Thyroid gland (tissue), 4 donors: ENCODE results near the gene SMCHD1. TPM values are rescaled to one million over a fixed set of nuclear protein-coding genes. Genes with fewer than 3 reads are reported as not detected.

Source experiments
- DNase-seq, 2 donors: peaks; one replicate each; pipeline ENCODE4 v3.0.0-alpha.2; 2019
- H3K27ac ChIP-seq, 3 donors: fragments of 200-600 bp; sonication (generic); 1 replicate in 2 of 3; 2 replicates in 1 of 3; pipeline ENCODE4 v1.5.1; 2016 to 2019; ENCODE audit warnings: mild to moderate bottlenecking in 1 of 3, moderate library complexity in 1 of 3
- H3K27me3 ChIP-seq: fragments of 200-600 bp; sonication (generic); one replicate; pipeline ENCODE4 v1.5.1; 2019
- H3K36me3 ChIP-seq, 2 donors: fragments of 200-600 bp; sonication (generic); one replicate each; pipeline ENCODE4 v1.5.1; 2016 to 2019
- H3K4me1 ChIP-seq, 2 donors: fragments of 200-600 bp; sonication (generic); one replicate each; pipeline ENCODE4 v1.5.1; 2017 to 2019
- H3K4me3 ChIP-seq, 3 donors: fragments of 200-600 bp; sonication (generic); replicated peaks in 1 of 3; 1 replicate in 2 of 3; 2 replicates in 1 of 3; pipeline ENCODE4 v1.5.1; 2016; ENCODE audit warnings: mild to moderate bottlenecking in 1 of 3
- H3K9me3 ChIP-seq: fragments of 200-600 bp; sonication (generic); one replicate; pipeline ENCODE4 v1.5.1; 2017
- POLR2A ChIP-seq, 2 donors: fragments of 450-650 bp; IDR thresholded peaks; one replicate each; pipeline ENCODE4 v1.6.1; 2017; ENCODE audit warnings: antibody characterized with exemption in 2 of 2, mild to moderate bottlenecking in 2 of 2, moderate library complexity in 1 of 2
- WGBS, 2 donors: methylation state at CpG; one replicate each; pipeline ENCODE4 v1.1.5; 2017; 5-methylcytosine and 5-hydroxymethylcytosine counted together
- intact Hi-C: fragments of 100-400 bp; cut with DNase I; formaldehyde crosslinking; loops from one replicate; pipeline ENCODE4 v1.15.1; 2023
- total RNA-seq, 4 donors: library from RNA; depleted of rRNA; stranded (reverse); fragments of >200 nt; gene quantifications; one replicate each; pipeline ENCODE4 v1.2.3, GENCODE V29; 2016
- TF ChIP-seq, protein P1 (sequence below), 6 experiments: fragments of 200-600 bp in 3 of 6; fragments of 450-650 bp in 3 of 6; sonication (generic) in 3 of 6; IDR thresholded peaks; one replicate each; pipeline ENCODE4 v1.5.1; 2016 to 2019; ENCODE audit warnings: antibody characterized with exemption in 6 of 6, mild to moderate bottlenecking in 2 of 6, inconsistent platforms in 1 of 6, moderate library complexity in 1 of 6

The SMCHD1 gene
- total RNA-seq, 4 donors from 2014 or later, result 70.7 to 125 (median 76.8) TPM

DNA sequence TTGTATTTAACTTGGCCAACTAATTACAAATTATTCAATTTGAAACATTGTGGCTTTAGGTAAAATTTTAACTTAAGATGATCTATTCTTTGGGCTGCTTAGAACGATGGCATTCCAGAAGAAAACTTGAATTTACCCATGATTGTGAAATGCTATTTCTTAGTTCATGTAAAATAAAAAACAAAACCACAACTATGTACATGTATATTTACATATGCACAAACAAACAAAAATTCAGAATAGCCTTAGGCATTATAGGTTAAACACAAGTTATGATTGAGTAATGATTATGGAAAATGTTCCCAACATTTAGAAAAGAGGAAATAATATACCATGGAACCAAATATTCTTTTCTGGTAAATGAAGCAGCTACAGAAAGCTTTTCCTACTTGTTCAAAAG is 3.5 kb upstream of the SMCHD1 start:
- no peak for TF ChIP-seq POLR2A (IDR thresholded peaks at IDR 0.05)
- TF ChIP-seq, protein P1, sequence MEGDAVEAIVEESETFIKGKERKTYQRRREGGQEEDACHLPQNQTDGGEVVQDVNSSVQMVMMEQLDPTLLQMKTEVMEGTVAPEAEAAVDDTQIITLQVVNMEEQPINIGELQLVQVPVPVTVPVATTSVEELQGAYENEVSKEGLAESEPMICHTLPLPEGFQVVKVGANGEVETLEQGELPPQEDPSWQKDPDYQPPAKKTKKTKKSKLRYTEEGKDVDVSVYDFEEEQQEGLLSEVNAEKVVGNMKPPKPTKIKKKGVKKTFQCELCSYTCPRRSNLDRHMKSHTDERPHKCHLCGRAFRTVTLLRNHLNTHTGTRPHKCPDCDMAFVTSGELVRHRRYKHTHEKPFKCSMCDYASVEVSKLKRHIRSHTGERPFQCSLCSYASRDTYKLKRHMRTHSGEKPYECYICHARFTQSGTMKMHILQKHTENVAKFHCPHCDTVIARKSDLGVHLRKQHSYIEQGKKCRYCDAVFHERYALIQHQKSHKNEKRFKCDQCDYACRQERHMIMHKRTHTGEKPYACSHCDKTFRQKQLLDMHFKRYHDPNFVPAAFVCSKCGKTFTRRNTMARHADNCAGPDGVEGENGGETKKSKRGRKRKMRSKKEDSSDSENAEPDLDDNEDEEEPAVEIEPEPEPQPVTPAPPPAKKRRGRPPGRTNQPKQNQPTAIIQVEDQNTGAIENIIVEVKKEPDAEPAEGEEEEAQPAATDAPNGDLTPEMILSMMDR (IDR thresholded peaks at IDR 0.05), result no peak

DNA sequence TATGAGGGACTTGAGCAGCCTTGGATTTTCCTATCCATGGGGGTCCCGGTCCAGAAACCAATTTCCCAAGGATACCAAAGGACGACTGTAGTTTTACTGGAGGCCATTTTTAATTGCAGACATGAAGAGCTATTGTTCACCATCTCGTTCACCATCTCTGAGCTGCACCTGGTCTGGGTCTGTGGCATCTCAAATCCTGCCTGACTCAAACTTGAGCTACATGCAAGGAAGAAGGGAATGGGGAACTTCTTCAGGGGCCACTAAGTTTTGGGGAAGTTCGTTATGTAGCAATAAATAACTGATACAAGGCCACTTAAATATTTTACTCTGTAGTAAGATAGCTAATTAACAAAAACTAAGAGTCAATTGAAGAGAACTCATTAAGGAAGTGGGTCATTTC is 2.1 kb upstream of the SMCHD1 start:
- H3K4me3 ChIP-seq, result no peak overlapping the region
- WGBS, 2 donors, result 75 to 81% methylated on average over 4 of the region's 4 CpGs
- H3K27me3 ChIP-seq, result no peaks in the 10 kb centered on the region
- H3K9me3 ChIP-seq, result no peaks in the 10 kb centered on the region
- intact Hi-C loops, result loop anchor here (10.0 kb wide), 1 partner anchor 79 kb away; the partner anchor contains the start of genes METTL4 and NDC80
- TF ChIP-seq, protein P1 (IDR thresholded peaks at IDR 0.05), result no peak
- TF ChIP-seq POLR2A (IDR thresholded peaks at IDR 0.05), result no peak
- H3K4me1 ChIP-seq, result peaks cover 12 to 15% of the 10 kb centered on the region in 2 donors
- no peak for DNase-seq
- H3K36me3 ChIP-seq, result no peaks in the 10 kb centered on the region
- H3K27ac ChIP-seq, result no peak overlapping the region

More for the DNA sequence above, 3.5 kb upstream of the SMCHD1 start:
- no peaks in the 10 kb centered on the region for H3K27me3 ChIP-seq
- H3K27ac ChIP-seq, result no peak overlapping the region
- peaks cover 3 to 4% of the 10 kb centered on the region in 2 donors for H3K4me1 ChIP-seq
- WGBS, 2 donors, result 89 to 97% methylated on average over 1 of the region's 1 CpG
- no peaks in the 10 kb centered on the region for H3K9me3 ChIP-seq
- H3K4me3 ChIP-seq, result no peak overlapping the region
- intact Hi-C loops, result loop anchor here (10.0 kb wide), 1 partner anchor 77 kb away; the partner anchor contains the start of genes METTL4 and NDC80
- DNase-seq, result no peak
- H3K36me3 ChIP-seq, result no peaks in the 10 kb centered on the region

DNA sequence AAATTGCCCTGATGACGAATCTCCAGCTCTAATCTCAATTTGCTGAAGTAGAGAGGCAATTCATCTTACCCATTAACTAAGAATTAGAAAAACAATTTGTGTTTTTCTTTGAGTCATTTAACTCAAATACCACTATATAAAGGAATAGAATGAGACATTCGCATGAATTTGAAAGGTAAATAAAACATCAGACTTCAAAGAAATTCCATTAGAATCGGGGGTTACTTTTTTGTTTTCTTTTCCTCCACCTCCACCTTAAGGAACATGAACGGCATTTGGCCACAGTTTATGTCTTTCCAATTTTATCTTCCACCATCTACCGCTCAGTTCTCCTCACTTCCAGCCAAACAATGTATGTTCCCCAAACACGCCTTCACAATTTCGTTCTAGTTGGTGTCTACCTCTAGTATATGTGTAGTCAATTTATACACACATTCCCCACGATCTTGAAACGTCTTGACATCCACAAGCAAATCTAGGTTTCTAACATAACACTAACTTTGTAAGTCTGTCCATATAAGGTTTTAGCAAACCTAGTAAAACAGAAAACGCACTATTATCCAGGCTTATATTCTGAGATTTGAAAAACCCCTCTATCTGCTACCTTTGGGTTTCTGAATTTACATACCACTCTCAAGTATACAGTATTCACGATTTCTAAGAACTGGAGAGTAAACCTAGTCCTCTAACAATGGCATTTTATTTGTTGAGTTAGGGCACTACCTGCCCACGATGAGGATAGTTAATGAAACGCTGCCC is 1.2 kb upstream of the SMCHD1 start:
- 53 to 55% methylated on average over 13 of the region's 13 CpGs for WGBS, 2 donors
- TF ChIP-seq, protein P1 (IDR thresholded peaks at IDR 0.05), result no peak
- no peaks in the 10 kb centered on the region for H3K36me3 ChIP-seq
- H3K4me3 ChIP-seq, result peak overlapping the region in 1 of 3 donors; percentile 84
- H3K9me3 ChIP-seq, result no peaks in the 10 kb centered on the region
- H3K27ac ChIP-seq, result peak overlapping the region in 2 of 3 donors; percentile 90 to 95
- DNase-seq, result no peak
- intact Hi-C loops, result loop anchor here (10.0 kb wide), 1 partner anchor 80 kb away; the partner anchor contains the start of genes METTL4 and NDC80
- no peaks in the 10 kb centered on the region for H3K27me3 ChIP-seq
- peaks cover 15 to 17% of the 10 kb centered on the region in 2 donors for H3K4me1 ChIP-seq

DNA sequence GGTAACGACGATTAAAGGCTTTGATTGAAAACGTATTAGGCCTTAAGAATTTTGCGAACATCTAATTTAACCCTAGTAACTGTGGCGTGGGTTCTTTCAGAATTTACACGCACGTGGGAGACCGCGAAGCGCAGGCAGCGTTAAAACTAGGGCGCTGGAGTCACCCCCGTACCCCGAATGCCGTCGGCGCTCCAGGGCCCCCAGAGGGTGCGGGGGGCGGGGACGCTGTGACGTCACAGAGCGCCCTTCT is 673 bp upstream of the SMCHD1 start:
- Histone ChIP-seq H3K36me3 (no peaks in the 10 kb centered on the region), H3K4me1 (peaks cover 15 to 17% of the 10 kb centered on the region in 2 donors), H3K9me3 (no peaks in the 10 kb centered on the region), H3K4me3 (peak overlapping the region; percentile 51 to 84 (median 78)), H3K27me3 (no peaks in the 10 kb centered on the region), H3K27ac (peak overlapping the region; percentile 82 to 95 (median 90))
- TF ChIP-seq, protein P1 (IDR thresholded peaks at IDR 0.05), result no peak
- no peak for TF ChIP-seq POLR2A (IDR thresholded peaks at IDR 0.05)
- intact Hi-C loops, result loop anchor here (10.0 kb wide), 1 partner anchor 80 kb away; the partner anchor contains the start of genes METTL4 and NDC80
- 2% methylated on average over 20 to 22 of the region's 22 CpGs for WGBS, 2 donors
- DNase-seq, result no peak

DNA sequence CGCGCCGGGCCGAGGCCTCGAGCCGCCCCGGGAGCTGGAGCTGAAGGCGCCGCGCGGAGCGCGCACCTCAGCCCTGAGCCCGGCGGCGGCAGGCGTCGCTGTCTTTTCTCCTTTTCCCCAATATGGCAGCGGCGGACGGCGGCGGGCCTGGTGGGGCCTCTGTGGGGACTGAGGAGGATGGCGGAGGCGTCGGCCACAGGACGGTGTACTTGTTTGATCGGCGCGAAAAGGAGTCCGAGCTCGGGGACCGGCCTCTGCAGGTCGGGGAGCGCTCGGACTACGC is 369 bp downstream of the SMCHD1 start:
- Histone ChIP-seq H3K27me3 (no peaks in the 10 kb centered on the region), H3K9me3 (no peaks in the 10 kb centered on the region), H3K27ac (peak overlapping the region; percentile 90 to 95 (median 95)), H3K36me3 (no peaks in the 10 kb centered on the region), H3K4me1 (peaks cover 15 to 17% of the 10 kb centered on the region in 2 donors), H3K4me3 (peak overlapping the region; percentile 51 to 95 (median 84))
- intact Hi-C loops, result loop anchor here (10.0 kb wide), 1 partner anchor 81 kb away; the partner anchor contains the start of genes METTL4 and NDC80
- DNase-seq, result no peak
- 0% methylated on average over 18 to 20 of the region's 37 CpGs for WGBS, 2 donors
- TF ChIP-seq, protein P1 (IDR thresholded peaks at IDR 0.05), result no peak
- no peak for TF ChIP-seq POLR2A (IDR thresholded peaks at IDR 0.05)
